Measurements from ENCODE around the gene MAD1L1. TPM values are rescaled to one million over a fixed set of nuclear protein-coding genes. Genes with fewer than 3 reads are reported as not detected.

The MAD1L1 gene
- total RNA-seq, 1 experiment from 2014 or later: 38.5 TPM

- Histone ChIP-seq H4K20me1 (ENCODE audit: insufficient read depth) (no peaks in the 10 kb centered on the region), H3K36me3 (ENCODE audit: control insufficient read depth in 1 of 2, insufficient read depth in 2 of 2, low read length in 2 of 2) (peaks cover 0 to 20% of the 10 kb centered on the region in 2 experiments), H3K27me3 (ENCODE audit: insufficient read depth, low read length) (no peaks in the 10 kb centered on the region), H3K9me3 (ENCODE audit: control insufficient read depth in 1 of 2, insufficient read depth in 1 of 2, low read depth in 1 of 2, low read length in 2 of 2) (peaks cover 0 to 10% of the 10 kb centered on the region in 2 experiments; a peak in 2 of 4 replicates), H2AFZ (ENCODE audit: low read depth, low read length, poor library complexity, severe bottlenecking) (no peak overlapping the region), H3K4me2 (ENCODE audit: low read length) (no peak overlapping the region), H3K9ac (ENCODE audit: low read length) (no peak overlapping the region), H3K27ac (ENCODE audit: low read depth, low read length) (no peak overlapping the region), H3K4me3 (replicated peaks in 1 of 2; ENCODE audit: low read depth in 1 of 2, low read length in 2 of 2) (no peak overlapping the region), H3K79me2 (ENCODE audit: insufficient read depth, low read length) (peaks cover 17% of the 10 kb centered on the region), H3K4me1 (ENCODE audit: control insufficient read depth in 1 of 2, insufficient read depth in 2 of 2, low read length in 2 of 2) (no peaks in the 10 kb centered on the region), H3K9me2 (ENCODE audit: insufficient read depth) (no peaks in the 10 kb centered on the region)
- no peak for DNase-seq (ENCODE audit: low read depth, low spot score)
- BruUV-seq (replicated peaks): no TSS peak
- ATAC-seq: peak; percentile 47; the same call in 1 of the 2 replicates
- RAD21 ChIA-PET (ENCODE audit: low non-redundant PET in 1 of 2, low total read pairs in 2 of 2, uncharacterized antibody in 2 of 2, unreplicated experiment in 2 of 2): no interaction called here
- TF ChIP-seq POLR2A (IDR thresholded peaks at IDR 0.05; ENCODE audit: borderline replicate concordance, extremely low read depth, insufficient read depth, insufficient read length) (no peak), ELF1 (IDR thresholded peaks at IDR 0.05; ENCODE audit: borderline replicate concordance, low read depth) (no peak), TCF7L2 (IDR thresholded peaks at IDR 0.05; ENCODE audit: borderline replicate concordance, extremely low read depth, insufficient read depth, insufficient read length) (no peak), ZBTB33 (IDR thresholded peaks at IDR 0.05; ENCODE audit: extremely low read depth, insufficient replicate concordance, low read length) (no peak), SRF (IDR thresholded peaks at IDR 0.05; ENCODE audit: low read depth) (no peak), SIN3A (IDR thresholded peaks at IDR 0.05; ENCODE audit: low read depth) (no peak), EZH2phosphoT487 (IDR thresholded peaks at IDR 0.05; ENCODE audit: borderline replicate concordance) (no peak), FOSL1 (IDR thresholded peaks at IDR 0.05; ENCODE audit: low read depth) (no peak)
- TF ChIP-seq, protein P1, sequence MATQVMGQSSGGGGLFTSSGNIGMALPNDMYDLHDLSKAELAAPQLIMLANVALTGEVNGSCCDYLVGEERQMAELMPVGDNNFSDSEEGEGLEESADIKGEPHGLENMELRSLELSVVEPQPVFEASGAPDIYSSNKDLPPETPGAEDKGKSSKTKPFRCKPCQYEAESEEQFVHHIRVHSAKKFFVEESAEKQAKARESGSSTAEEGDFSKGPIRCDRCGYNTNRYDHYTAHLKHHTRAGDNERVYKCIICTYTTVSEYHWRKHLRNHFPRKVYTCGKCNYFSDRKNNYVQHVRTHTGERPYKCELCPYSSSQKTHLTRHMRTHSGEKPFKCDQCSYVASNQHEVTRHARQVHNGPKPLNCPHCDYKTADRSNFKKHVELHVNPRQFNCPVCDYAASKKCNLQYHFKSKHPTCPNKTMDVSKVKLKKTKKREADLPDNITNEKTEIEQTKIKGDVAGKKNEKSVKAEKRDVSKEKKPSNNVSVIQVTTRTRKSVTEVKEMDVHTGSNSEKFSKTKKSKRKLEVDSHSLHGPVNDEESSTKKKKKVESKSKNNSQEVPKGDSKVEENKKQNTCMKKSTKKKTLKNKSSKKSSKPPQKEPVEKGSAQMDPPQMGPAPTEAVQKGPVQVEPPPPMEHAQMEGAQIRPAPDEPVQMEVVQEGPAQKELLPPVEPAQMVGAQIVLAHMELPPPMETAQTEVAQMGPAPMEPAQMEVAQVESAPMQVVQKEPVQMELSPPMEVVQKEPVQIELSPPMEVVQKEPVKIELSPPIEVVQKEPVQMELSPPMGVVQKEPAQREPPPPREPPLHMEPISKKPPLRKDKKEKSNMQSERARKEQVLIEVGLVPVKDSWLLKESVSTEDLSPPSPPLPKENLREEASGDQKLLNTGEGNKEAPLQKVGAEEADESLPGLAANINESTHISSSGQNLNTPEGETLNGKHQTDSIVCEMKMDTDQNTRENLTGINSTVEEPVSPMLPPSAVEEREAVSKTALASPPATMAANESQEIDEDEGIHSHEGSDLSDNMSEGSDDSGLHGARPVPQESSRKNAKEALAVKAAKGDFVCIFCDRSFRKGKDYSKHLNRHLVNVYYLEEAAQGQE (IDR thresholded peaks at IDR 0.05; ENCODE audit: low read depth): no peak
- TF ChIP-seq, protein P2, sequence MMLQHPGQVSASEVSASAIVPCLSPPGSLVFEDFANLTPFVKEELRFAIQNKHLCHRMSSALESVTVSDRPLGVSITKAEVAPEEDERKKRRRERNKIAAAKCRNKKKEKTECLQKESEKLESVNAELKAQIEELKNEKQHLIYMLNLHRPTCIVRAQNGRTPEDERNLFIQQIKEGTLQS (IDR thresholded peaks at IDR 0.05): no peak
- intact Hi-C loops (cut with micrococcal nuclease): no loop called here
- POLR2A ChIA-PET: no interaction called here
- CTCF ChIA-PET: no interaction called here
Observed at GRCh38 chr7:2191016-2191415, 41.7 kb downstream of the MAD1L1 start.
